ENCODE measurements around the gene ZNRF1.
"Not testable (repeated sequence)": the region's sequence is repeated elsewhere in the genome, so short reads cannot be mapped to it uniquely, and the experiment has no call there.

Gene ZNRF1

GRCh38 chr16:75080205-75081029 lies 81.6 kb downstream of the ZNRF1 start:
- DNase-seq = no peak

GRCh38 chr16:75081179-75081859 lies 82.5 kb downstream of the ZNRF1 start:
- no peak for DNase-seq

GRCh38 chr16:75083813-75084212 lies 85.0 kb downstream of the ZNRF1 start:
- no peak for DNase-seq

- no peak for DNase-seq
Observed at GRCh38 chr16:75085556-75085955, 86.7 kb downstream of the ZNRF1 start.

GRCh38 chr16:75086281-75086680 lies 87.5 kb downstream of the ZNRF1 start:
- no peak for DNase-seq

GRCh38 chr16:75086688-75087374 lies 88.0 kb downstream of the ZNRF1 start:
- no peak for DNase-seq

- DNase-seq = no peak
Observed at GRCh38 chr16:75087375-75087979, 88.7 kb downstream of the ZNRF1 start.

- DNase-seq = no peak
Observed at GRCh38 chr16:75088216-75088615, 89.4 kb downstream of the ZNRF1 start.

GRCh38 chr16:75088934-75089333 lies 90.1 kb downstream of the ZNRF1 start:
- DNase-seq = no peak

- DNase-seq = no peak
Observed at GRCh38 chr16:75089486-75090202, 90.8 kb downstream of the ZNRF1 start.

- not testable (repeated sequence) for DNase-seq
Observed at GRCh38 chr16:75090899-75091298, 92.1 kb downstream of the ZNRF1 start.

GRCh38 chr16:75091619-75092018 lies 92.8 kb downstream of the ZNRF1 start:
- DNase-seq = not testable (repeated sequence)

- no peak for DNase-seq
Observed at GRCh38 chr16:75092777-75093176, 94.0 kb downstream of the ZNRF1 start.

GRCh38 chr16:75093598-75094540 lies 95.0 kb downstream of the ZNRF1 start:
- no peak for DNase-seq

GRCh38 chr16:75095204-75095621 lies 96.4 kb downstream of the ZNRF1 start:
- no peak for DNase-seq

- no peak for DNase-seq
Observed at GRCh38 chr16:75096656-75097055, 97.8 kb downstream of the ZNRF1 start.

GRCh38 chr16:75097191-75097761 lies 98.5 kb downstream of the ZNRF1 start:
- no peak for DNase-seq

- DNase-seq = peak; percentile 60
Observed at GRCh38 chr16:75097941-75098901, 99.4 kb downstream of the ZNRF1 start.

- DNase-seq = no peak
Observed at GRCh38 chr16:75099075-75099667, 100.3 kb downstream of the ZNRF1 start.
